ENCODE results near the gene WIPF3.
"Not testable (repeated sequence)": the region's sequence is repeated elsewhere in the genome, so short reads cannot be mapped to it uniquely, and the experiment has no call there.

Gene WIPF3

GRCh38 chr7:29956487-29956836, 150.2 kb downstream of the WIPF3 start:
- no peak overlapping the region for H3K4me3 ChIP-seq (ENCODE audit: low read depth, low read length)
- no peak for TF ChIP-seq CTCF (IDR thresholded peaks at IDR 0.05; ENCODE audit: control insufficient read depth, extremely low read depth, insufficient read depth)
- DNase-seq (ENCODE audit: low read depth): no peak

DNA sequence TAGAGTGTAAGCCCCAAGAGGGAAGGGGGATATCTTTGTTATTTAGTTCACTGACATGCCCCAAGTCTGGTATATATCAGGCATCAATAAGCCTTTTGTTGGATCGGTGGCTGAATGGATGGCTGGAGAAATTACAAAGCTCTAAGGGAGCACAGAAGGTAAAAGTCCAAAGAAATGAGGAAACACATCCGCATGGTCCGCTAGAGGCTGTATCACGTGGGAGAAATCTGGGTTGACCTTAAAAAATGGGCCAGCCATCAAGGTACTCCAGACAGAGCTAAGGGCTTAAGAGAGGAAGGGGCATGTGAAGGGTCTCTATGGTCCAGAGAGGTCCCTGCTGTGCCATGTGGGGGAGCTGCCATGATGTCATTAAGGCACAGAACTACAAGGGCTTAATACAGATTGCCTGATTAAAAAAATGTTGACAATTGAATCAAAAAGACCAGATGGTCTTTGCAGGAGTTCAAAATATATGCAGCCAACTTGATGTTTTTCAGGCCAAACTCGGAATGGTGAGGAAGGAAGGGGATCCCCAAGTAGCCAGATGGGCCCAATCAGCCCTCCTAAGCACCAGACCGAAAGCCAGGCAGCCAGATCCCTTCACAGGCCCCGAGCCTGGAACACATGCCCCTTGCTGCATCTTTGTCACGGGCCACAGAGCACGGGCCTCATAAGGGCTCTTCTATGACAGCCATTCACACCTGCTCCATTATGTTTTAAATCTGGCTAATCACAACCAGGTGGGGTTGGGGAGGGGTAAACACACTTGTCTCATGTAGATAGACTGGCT, 151.4 kb downstream of the WIPF3 start:
- no peak overlapping the region for H3K4me3 ChIP-seq (ENCODE audit: low read depth, low read length)
- DNase-seq (ENCODE audit: low read depth): no peak
- no peak for TF ChIP-seq CTCF (IDR thresholded peaks at IDR 0.05; ENCODE audit: control insufficient read depth, extremely low read depth, insufficient read depth)

GRCh38 chr7:29958667-29959358, 152.5 kb downstream of the WIPF3 start:
- TF ChIP-seq CTCF (IDR thresholded peaks at IDR 0.05; ENCODE audit: control insufficient read depth, extremely low read depth, insufficient read depth): no peak
- no peak for DNase-seq (ENCODE audit: low read depth)
- no peak overlapping the region for H3K4me3 ChIP-seq (ENCODE audit: low read depth, low read length)

DNA sequence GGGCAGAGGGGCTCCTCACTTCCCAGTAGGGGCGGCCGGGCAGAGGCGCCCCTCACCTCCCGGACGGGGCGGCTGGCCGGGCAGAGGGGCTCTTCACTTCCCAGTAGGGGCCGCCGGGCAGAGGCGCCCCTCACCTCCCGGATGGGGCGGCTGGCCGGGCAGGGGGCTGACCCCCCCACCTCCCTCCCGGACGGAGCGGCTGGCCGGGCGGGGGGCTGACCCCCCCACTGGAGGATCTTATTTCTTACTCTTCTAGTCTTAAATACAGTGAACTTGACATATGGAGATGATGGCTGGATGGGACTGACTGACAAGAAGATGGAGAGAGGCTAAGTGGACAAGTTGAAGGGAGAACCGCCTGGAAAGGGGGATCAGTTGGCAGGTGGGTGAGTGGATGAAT, 155.3 kb downstream of the WIPF3 start:
- DNase-seq (ENCODE audit: low read depth); H3K4me3 ChIP-seq (ENCODE audit: low read depth, low read length): not testable (repeated sequence)

DNA sequence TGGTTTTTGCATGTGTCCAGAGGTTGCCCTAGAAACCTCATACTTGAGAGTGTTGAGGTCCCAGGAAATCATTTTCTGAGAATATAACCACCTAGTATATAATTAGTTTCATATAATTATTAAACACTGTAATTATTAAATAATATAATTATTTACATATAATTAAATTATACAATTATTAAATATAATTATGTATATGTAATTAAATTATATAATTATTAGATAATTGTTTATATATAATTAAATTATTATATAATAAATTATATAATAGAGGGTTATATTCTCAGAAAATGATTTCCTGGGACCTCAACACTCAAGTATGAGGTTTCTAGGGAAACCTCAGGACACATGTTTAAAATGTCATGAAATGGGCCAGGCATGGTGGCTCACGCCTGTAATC, 155.7 kb downstream of the WIPF3 start:
- no peak for DNase-seq (ENCODE audit: low read depth)
- no peak for TF ChIP-seq CTCF (IDR thresholded peaks at IDR 0.05; ENCODE audit: control insufficient read depth, extremely low read depth, insufficient read depth)
- no peak overlapping the region for H3K4me3 ChIP-seq (ENCODE audit: low read depth, low read length)

DNA sequence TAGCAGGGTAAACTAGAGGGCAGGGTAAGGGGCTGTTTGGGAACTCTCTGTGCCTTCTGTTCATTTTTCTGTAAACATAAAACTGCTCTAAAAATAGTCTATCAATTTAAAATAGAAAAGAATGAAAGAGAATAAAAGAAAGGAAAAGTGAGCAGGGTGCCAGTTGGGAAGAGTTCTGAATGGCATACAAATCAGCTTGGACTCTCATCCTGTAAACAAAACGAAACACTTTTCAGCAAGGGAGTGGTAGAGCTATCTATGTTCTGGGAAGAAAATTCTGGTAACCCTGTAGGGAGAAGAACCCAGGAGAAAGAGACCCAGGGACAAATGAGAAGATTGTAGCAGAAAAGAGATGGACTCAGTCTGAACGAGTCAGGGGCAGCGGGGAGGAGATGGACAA, 158.7 kb downstream of the WIPF3 start:
- no peak for DNase-seq (ENCODE audit: low read depth)
- H3K4me3 ChIP-seq (ENCODE audit: low read depth, low read length): no peak overlapping the region
- no peak for TF ChIP-seq CTCF (IDR thresholded peaks at IDR 0.05; ENCODE audit: control insufficient read depth, extremely low read depth, insufficient read depth)
